ENCODE data around the gene SV2B. TPM values are rescaled to one million over a fixed set of nuclear protein-coding genes. Genes with fewer than 3 reads are reported as not detected.

Gene SV2B
- total and polyA plus RNA-seq, 2 donors from 2014 or later: 0.17 to 3.9 TPM

- Histone ChIP-seq H3K36me3 (ENCODE audit: control insufficient read depth in 2 of 3, insufficient read depth in 3 of 3, low read length in 3 of 3) (no peaks in the 10 kb centered on the region), H3K9me3 (ENCODE audit: control insufficient read depth in 2 of 3, insufficient read depth in 1 of 3, low read length in 3 of 3) (no peaks in the 10 kb centered on the region), H3K4me3 (ENCODE audit: low read length in 3 of 3) (no peak overlapping the region), H3K4me1 (ENCODE audit: control insufficient read depth in 2 of 3, insufficient read depth in 2 of 3, low read depth in 1 of 3, low read length in 3 of 3) (no peaks in the 10 kb centered on the region), H3K27me3 (ENCODE audit: control insufficient read depth, insufficient read depth, low read length) (no peaks in the 10 kb centered on the region), H3K9ac (ENCODE audit: low read length in 3 of 3) (no peak overlapping the region), H3K27ac (ENCODE audit: low read depth in 2 of 2, low read length in 2 of 2) (no peak overlapping the region)
- intact Hi-C loops (cut with DNase I): no loop called here
- no peak for DNase-seq
- TF ChIP-seq CTCF (IDR thresholded peaks at IDR 0.05; ENCODE audit: borderline replicate concordance, extremely low read depth, insufficient read depth): no peak
- FAIRE-seq: no peak
These were observed 92.8 kb downstream of the SV2B start for GRCh38 chr15:91192690-91193377.

GRCh38 chr15:91193378-91193720, 93.3 kb downstream of the SV2B start:
- no peak for TF ChIP-seq CTCF (IDR thresholded peaks at IDR 0.05; ENCODE audit: borderline replicate concordance, extremely low read depth, insufficient read depth)
- intact Hi-C loops (cut with DNase I): no loop called here
- no peak overlapping the region for H3K4me3 ChIP-seq (ENCODE audit: low read length in 3 of 3)

GRCh38 chr15:91196127-91196526, 96.1 kb downstream of the SV2B start:
- no peak overlapping the region for H3K9ac ChIP-seq (ENCODE audit: low read length in 3 of 3)
- H3K36me3 ChIP-seq (ENCODE audit: control insufficient read depth in 2 of 3, insufficient read depth in 3 of 3, low read length in 3 of 3): no peaks in the 10 kb centered on the region
- H3K4me3 ChIP-seq (ENCODE audit: low read length in 3 of 3): no peak overlapping the region
- no peaks in the 10 kb centered on the region for H3K4me1 ChIP-seq (ENCODE audit: control insufficient read depth in 2 of 3, insufficient read depth in 2 of 3, low read depth in 1 of 3, low read length in 3 of 3)
- no peaks in the 10 kb centered on the region for H3K9me3 ChIP-seq (ENCODE audit: control insufficient read depth in 2 of 3, insufficient read depth in 1 of 3, low read length in 3 of 3)
- FAIRE-seq (no peak), DNase-seq (peak in 1 of 5 donors; percentile 28)
- no peaks in the 10 kb centered on the region for H3K27me3 ChIP-seq (ENCODE audit: control insufficient read depth, insufficient read depth, low read length)
- intact Hi-C loops (cut with DNase I): no loop called here
- H3K27ac ChIP-seq (ENCODE audit: low read depth in 2 of 2, low read length in 2 of 2): no peak overlapping the region
- TF ChIP-seq CTCF (IDR thresholded peaks at IDR 0.05; ENCODE audit: borderline replicate concordance, extremely low read depth, insufficient read depth): no peak

More at GRCh38 chr15:91193378-91193720, 93.3 kb downstream of the SV2B start:
- no peaks in the 10 kb centered on the region for H3K27me3 ChIP-seq (ENCODE audit: control insufficient read depth, insufficient read depth, low read length)
- H3K36me3 ChIP-seq (ENCODE audit: control insufficient read depth in 2 of 3, insufficient read depth in 3 of 3, low read length in 3 of 3): no peaks in the 10 kb centered on the region
- no peak for DNase-seq
- H3K27ac ChIP-seq (ENCODE audit: low read depth in 2 of 2, low read length in 2 of 2): no peak overlapping the region
- no peaks in the 10 kb centered on the region for H3K9me3 ChIP-seq (ENCODE audit: control insufficient read depth in 2 of 3, insufficient read depth in 1 of 3, low read length in 3 of 3)
- H3K9ac ChIP-seq (ENCODE audit: low read length in 3 of 3): no peak overlapping the region
- no peaks in the 10 kb centered on the region for H3K4me1 ChIP-seq (ENCODE audit: control insufficient read depth in 2 of 3, insufficient read depth in 2 of 3, low read depth in 1 of 3, low read length in 3 of 3)
- FAIRE-seq: no peak

GRCh38 chr15:91196768-91197167, 96.7 kb downstream of the SV2B start:
- DNase-seq: no peak
- no peak for TF ChIP-seq CTCF (IDR thresholded peaks at IDR 0.05; ENCODE audit: borderline replicate concordance, extremely low read depth, insufficient read depth)
- Histone ChIP-seq H3K4me1 (ENCODE audit: control insufficient read depth in 2 of 3, insufficient read depth in 2 of 3, low read depth in 1 of 3, low read length in 3 of 3) (no peaks in the 10 kb centered on the region), H3K27ac (ENCODE audit: low read depth in 2 of 2, low read length in 2 of 2) (no peak overlapping the region), H3K36me3 (ENCODE audit: control insufficient read depth in 2 of 3, insufficient read depth in 3 of 3, low read length in 3 of 3) (no peaks in the 10 kb centered on the region), H3K4me3 (ENCODE audit: low read length in 3 of 3) (no peak overlapping the region), H3K9ac (ENCODE audit: low read length in 3 of 3) (no peak overlapping the region), H3K27me3 (ENCODE audit: control insufficient read depth, insufficient read depth, low read length) (no peaks in the 10 kb centered on the region), H3K9me3 (ENCODE audit: control insufficient read depth in 2 of 3, insufficient read depth in 1 of 3, low read length in 3 of 3) (no peaks in the 10 kb centered on the region)
- FAIRE-seq: no peak
- intact Hi-C loops (cut with DNase I): no loop called here
